HG03175 (cell line): ENCODE measurements around the gene DGCR6.
"Not testable (repeated sequence)": the region's sequence is repeated elsewhere in the genome, so short reads cannot be mapped to it uniquely, and the experiment has no call there.

Experiments
- ATAC-seq: cut with Tn5 transposase; IDR thresholded peaks from one replicate; pipeline ENCODE4 v1.9.1; 2021; ENCODE audit warnings: mild to moderate bottlenecking, moderate library complexity; ENCODE audit not compliant: unreplicated experiment

DGCR6 gene

GRCh38 chr22:18905540-18906409, at the start of gene DGCR6:
TSS of gene DGCR6 (plus strand) at chr22:18906320. CDS start at chr22:18906375, 55 bp downstream.
- ATAC-seq, result peak; percentile 88

DNA sequence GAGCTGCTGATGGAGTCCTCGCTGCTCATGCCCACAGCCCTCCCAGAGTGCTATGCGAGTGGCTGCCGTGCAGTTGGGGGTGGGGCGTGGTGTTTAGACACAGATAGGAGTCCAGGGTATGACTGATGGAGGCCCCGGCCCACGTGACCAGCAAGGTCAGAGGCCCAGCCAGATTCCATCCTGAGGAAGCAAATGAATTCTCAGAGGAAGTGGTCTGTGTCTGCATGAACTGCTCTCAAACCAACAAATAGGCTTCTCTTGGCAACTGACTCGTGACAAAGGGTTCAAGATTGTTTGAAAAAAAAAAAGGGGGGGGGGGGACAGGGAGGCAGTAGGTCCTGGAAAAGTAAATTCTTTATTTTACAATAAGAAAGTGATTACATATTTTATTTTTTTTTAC, 46.8 kb upstream of the DGCR6 start:
- not testable (repeated sequence) for ATAC-seq

- not testable (repeated sequence) for ATAC-seq
These were observed 24.9 kb upstream of the DGCR6 start for GRCh38 chr22:18881260-18881659.

DNA sequence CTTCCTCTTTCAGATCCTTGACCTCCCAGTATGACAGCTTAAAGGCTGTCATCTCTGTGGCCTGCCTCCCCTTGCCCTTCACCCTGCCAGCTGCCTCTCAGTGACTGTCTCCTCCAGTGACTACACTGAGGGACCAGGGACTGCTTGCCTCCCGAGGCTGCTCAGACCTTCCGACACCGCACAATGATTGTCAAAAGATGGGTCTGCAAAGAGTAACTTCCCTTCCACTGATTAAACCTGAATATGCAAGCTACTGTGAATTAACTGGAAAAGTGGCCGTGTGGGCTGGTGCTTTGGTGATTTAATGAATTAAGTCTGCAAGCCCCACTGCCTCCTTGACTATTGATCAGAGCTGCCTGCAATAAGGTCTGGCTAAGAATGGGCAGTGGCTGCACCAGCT, 21.7 kb upstream of the DGCR6 start:
- not testable (repeated sequence) for ATAC-seq

DNA sequence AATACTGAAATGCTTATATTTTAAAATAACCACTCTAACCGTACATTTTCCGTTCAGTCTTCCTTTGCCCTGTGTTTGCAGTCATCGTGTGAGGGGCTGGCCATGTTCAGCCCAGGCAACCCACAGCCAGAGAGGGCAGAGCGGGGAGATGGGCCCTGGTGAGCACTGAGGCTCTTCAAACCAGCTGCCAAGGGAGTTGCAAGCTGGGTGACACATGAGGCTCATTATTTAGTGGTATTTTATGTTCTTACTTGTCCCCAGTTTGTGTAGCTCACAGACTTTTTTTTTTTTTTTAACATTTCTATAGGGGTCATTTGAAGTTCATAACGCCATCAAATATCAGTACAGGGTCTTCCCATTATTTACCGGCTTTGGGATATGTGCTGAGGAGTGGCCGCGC, 18.0 kb upstream of the DGCR6 start:
- ATAC-seq, result no peak

DNA sequence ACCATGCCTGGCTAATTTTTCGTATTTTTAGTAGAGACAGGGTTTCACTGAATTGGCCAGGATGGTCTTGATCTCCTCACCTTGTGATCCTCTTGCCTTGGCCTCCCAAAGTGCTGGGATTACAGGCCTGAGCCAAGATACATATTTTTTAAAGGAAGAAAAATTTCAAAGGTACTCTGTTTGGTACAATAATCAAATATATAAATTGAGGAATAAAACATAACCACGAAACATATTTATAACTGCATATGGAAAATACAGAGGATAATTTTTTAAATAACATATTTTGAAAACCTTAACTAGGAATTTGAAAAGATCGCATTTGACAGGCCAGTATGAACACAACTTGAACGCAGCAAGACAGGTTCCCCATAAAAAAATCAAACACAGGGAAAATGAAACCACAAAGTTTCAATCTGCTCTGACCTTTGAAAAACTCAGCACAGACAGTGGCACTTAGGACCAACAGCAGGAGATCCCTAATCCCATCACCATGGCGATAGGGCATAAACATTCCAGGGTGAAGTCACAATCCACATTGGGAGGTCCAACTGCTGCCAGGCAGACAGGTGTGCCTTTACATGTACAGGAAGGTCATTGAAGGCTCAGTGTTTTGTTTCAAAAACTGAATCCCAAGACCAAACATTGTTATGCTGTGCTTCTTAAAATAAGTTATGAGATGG, 15.5 kb upstream of the DGCR6 start:
- not testable (repeated sequence) for ATAC-seq

DNA sequence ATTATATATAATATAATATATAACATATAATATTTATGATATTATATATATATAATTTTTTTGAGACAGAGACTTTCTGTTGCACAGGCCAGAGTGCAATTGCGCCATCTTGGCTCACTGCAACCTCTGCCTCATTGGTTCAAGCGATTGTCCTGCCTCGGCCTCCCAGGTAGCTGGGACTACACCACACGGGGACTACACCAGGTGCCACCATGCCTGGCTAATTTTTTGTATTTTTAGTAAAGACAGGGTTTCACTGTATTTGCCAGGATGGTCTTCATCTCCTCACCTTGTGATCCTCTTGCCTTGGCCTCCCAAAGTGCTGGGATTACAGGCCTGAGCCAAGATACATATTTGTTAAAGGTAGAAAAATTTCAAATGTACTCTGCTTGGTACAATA, 12.3 kb upstream of the DGCR6 start:
- not testable (repeated sequence) for ATAC-seq

DNA sequence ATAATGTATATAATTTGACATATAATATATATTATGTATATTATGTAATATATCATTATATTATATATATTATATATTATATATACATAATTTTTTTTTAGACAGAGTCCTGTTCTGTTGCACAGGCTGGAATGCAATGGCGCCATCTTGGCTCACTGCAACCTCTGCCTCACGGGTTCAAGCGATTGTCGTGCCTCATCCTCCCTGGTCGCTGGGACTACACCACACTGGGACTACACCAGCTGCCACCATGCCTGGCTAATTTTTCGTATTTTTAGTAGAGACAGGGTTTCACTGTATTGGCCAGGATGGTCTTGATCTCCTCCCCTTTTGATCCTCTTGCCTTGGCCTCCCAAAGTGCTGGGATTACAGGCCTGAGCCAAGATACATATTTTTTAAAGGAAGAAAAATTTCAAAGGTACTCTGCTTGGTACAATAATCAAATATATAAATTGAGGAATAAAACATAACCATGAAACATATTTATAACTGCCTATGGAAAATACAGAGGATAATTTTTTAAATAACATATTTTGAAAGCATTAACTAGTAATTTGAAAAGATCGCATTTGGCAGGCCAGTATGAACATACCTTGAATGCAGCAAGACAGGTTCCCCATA, 10.0 kb upstream of the DGCR6 start:
- ATAC-seq, result not testable (repeated sequence)

GRCh38 chr22:18906410-18906745, 258 bp downstream of the DGCR6 start:
- not testable (repeated sequence) for ATAC-seq

GRCh38 chr22:18906896-18907295, 776 bp downstream of the DGCR6 start:
- no peak for ATAC-seq

GRCh38 chr22:18909556-18909955, 3.4 kb downstream of the DGCR6 start:
- no peak for ATAC-seq

- not testable (repeated sequence) for ATAC-seq
These were observed 5.4 kb downstream of the DGCR6 start for GRCh38 chr22:18911535-18911934.

DNA sequence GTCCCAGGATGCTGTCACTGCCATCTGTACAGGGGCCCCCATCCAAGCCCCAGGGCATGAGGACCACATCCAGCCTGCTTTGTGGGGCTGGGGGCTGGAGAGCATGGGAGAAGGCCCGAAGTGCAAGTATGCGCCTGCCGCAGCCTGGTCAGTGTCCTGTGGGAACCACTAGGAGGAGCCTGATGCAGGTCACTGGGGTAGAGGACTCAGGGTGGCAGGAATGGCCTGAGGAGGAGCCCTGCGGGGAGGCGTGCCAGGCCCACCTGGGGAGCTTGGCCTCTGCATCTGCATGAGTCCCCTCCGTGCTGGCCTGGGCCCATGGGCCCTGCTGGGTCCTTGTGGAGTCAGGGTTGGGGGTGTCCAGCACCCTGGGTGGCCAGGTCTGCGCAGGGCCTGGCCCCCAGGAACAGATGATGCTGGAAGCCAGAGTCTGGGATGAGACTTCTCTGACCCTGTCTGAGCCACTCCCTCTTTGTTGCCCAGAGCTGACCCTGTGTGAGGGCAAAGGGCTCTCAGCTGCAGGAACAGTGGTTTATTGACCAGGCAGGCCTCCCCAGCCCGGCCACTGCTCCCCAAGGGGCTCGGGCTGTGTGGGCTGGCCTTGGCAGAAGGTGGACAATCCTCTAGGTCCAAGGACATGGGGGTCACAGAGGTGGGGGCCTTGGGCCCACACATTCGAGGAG, 6.3 kb downstream of the DGCR6 start:
- not testable (repeated sequence) for ATAC-seq

DNA sequence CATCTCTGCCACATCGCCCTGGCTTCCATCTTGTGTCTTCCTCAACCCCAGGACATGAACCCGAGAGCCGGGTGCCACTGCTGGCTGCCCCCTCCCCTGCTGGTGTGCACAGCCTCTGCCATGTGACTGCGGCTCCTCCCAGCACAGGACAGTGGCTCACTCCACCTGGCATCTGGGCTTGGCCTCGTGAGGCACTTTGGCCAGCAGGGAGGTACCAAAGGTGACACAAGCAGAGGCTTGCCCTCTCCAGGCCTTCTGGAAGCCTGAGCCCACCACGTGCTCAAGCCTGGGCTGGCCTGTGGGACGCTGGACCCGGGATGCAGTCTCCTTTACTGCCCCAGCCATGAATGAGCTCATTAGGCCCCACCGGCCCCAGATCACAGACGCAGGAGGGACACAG, 8.4 kb downstream of the DGCR6 start:
- ATAC-seq, result not testable (repeated sequence)

DNA sequence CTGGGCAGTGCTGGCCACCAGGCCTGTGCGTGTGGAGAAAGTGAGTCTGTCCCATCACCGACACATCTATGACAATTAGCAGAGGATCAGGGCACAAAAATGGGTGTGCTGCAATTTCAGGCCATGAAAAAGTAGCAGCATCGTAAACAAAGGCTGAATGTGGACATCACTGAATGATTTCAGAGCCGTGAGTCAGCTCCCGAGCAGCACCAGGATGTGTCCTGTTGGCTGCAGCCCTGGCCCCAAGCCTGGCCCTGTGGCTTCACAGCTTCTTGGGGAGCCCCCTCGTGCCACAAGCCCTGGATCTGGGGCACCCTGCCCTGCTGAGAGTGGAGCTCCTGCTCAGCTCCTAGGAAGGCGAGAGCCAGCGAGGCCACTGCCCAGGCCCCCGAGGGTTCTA, 9.4 kb downstream of the DGCR6 start:
- ATAC-seq, result not testable (repeated sequence)

DNA sequence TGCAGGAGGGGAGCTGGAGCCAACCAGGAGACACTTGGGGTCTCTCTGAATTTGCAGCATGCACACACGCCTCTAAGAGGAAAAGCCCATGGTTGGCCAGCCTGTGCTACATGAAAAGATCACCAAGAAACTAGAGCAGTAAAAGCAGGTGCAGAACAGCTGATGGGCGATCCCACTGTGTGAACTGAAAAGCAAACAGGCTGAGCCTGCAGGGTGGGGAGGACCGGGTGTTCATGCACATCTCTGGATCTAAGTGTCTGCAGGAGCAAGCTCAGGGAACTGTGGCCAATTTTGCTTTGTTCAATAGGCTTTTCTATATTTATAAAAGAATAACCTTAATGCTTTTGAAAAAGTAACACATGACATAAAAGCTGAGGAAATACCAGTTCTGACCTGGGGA, 11.7 kb downstream of the DGCR6 start:
- not testable (repeated sequence) for ATAC-seq

GRCh38 chr22:18920257-18920902, 14.3 kb downstream of the DGCR6 start:
- ATAC-seq, result not testable (repeated sequence)

DNA sequence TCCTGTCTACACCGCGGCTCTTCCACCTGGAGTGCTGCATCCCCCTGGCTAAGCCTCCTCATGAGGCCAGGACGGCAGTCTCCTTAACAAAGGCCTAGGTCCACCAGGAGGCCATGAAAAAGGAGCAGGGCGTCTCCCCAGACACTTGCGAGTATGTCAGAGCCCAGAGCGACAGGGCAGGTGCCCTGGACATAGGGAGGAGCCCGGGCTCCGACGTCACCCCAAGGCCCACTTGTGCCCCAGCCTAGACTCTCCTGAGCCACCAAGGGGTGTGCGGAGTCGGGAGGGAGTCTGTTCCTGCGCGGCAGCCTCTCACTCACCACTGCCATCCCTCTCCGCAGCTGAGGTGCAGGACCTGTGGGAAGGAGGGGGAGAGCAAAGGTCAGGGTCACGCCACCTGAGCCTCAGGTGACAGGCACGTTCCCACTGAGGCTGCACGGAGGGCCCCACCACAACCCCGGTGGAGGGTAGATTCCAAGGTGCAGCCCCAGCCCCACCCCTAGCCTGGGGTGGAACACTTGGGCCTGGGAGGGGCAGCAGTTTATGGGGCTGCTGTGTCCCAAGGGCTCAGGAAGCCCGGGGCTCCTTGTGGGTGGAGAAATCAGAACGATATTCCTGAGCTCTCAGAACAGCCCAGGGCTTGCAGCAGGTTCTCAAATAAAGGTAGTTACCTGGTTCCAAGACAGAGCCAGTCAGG, 19.4 kb downstream of the DGCR6 start:
- no peak for ATAC-seq

- no peak for ATAC-seq
These were observed 20.9 kb downstream of the DGCR6 start for GRCh38 chr22:18927020-18927419.

- ATAC-seq, result no peak
These were observed 21.5 kb downstream of the DGCR6 start for GRCh38 chr22:18927573-18927972.
